Measurements from ENCODE around the gene KAZN.

GRCh38 chr1:14899686-14900085, 301.2 kb downstream of the KAZN start:
- TF ChIP-seq GATA2 (IDR thresholded peaks at IDR 0.05; ENCODE audit: low read depth, low read length) (no peak), GATA3 (IDR thresholded peaks at IDR 0.05; ENCODE audit: low read depth, low read length) (no peak)

Measured in SH-SY5Y (cell line).